Adrenal gland (tissue), 12 donors: ENCODE measurements around the gene NNT. TPM values are rescaled to one million over a fixed set of nuclear protein-coding genes. Genes with fewer than 3 reads are reported as not detected.

ENCODE experiments used
- DNase-seq, 7 donors: peaks; one replicate each; pipeline ENCODE4 v3.0.0-alpha.2; 2019 to 2020
- H3K27ac ChIP-seq, 5 donors: fragments of 200-600 bp; sonication (generic) in 4 of 5; 1 replicate in 3 of 5; 2 replicates in 2 of 5; pipeline versions ENCODE4 v1.5.1 to v1.8.0; 2016 to 2020; ENCODE audit warnings: mild to moderate bottlenecking in 1 of 5
- H3K27me3 ChIP-seq: fragments of 200-600 bp; 2 replicates; pipeline ENCODE4 v1.8.0; 2021
- H3K36me3 ChIP-seq, 2 donors: fragments of 200-600 bp; replicated peaks in 1 of 2; 1 replicate in 1 of 2; 2 replicates in 1 of 2; pipeline versions ENCODE4 v1.5.1 to v1.8.0; 2018 to 2022
- H3K4me1 ChIP-seq, 2 donors: fragments of 200-600 bp; replicated peaks in 1 of 2; 1 replicate in 1 of 2; 2 replicates in 1 of 2; pipeline versions ENCODE4 v1.5.1 to v1.8.0; 2018 to 2021
- H3K4me3 ChIP-seq, 4 donors: fragments of 200-600 bp; sonication (generic) in 3 of 4; one replicate each; pipeline ENCODE4 v1.5.1; 2016 to 2018
- H3K9me3 ChIP-seq, 3 donors: fragments of 200-600 bp; sonication (generic) in 1 of 3; replicated peaks in 1 of 3; 1 replicate in 2 of 3; 2 replicates in 1 of 3; pipeline versions ENCODE4 v1.5.1 to v1.8.0; 2016 to 2021
- CTCF ChIP-seq, 6 experiments: fragments of 450-650 bp in 4 of 6; fragments of 200-600 bp in 2 of 6; sonication (generic) in 1 of 6; IDR thresholded peaks; 1 replicate in 5 of 6; 2 replicates in 1 of 6; pipeline versions ENCODE4 v1.5.1 to v1.8.0; 2016 to 2021; ENCODE audit warnings: antibody characterized with exemption in 6 of 6, mild to moderate bottlenecking in 2 of 6, moderate library complexity in 1 of 6
- POLR2A ChIP-seq, 2 donors: fragments of 450-650 bp; IDR thresholded peaks; one replicate each; pipeline ENCODE4 v1.6.1; 2017; ENCODE audit warnings: antibody characterized with exemption in 2 of 2, mild to moderate bottlenecking in 2 of 2, moderate library complexity in 1 of 2
- WGBS, 4 donors: extraction: QIAGEN DNeasy Blood & Tissue Kit in 2 of 4; methylation state at CpG; one replicate each; pipeline versions ENCODE4 v1.1.5 to v1.1.7; 2013 to 2017; 5-methylcytosine and 5-hydroxymethylcytosine counted together
- intact Hi-C, 2 donors: fragments of 100-400 bp; cut with DNase I; formaldehyde crosslinking; loops; one replicate each; pipeline versions ENCODE4 v1.14.1 to v1.15.0; 2022 to 2023
- polyA plus RNA-seq, 3 donors: library from polyadenylated mRNA; stranded (reverse); fragments of 200-250 nt in 2 of 3; fragments of 350-450 nt in 1 of 3; fragmentation: Illumina TruSeq in 1 of 3; extraction: RNeasy Lipid Tissue Mini Kit (QIAGEN cat#74804) in 1 of 3; gene quantifications; one replicate each; pipeline ENCODE4 v1.2.3, GENCODE V29; 2013 to 2014
- total RNA-seq, 9 donors: library from RNA; depleted of rRNA in 4 of 9; stranded (reverse); fragments of >200 nt in 4 of 9; fragments of 120-200 nt in 1 of 9; fragmentation: NEBNext Ultra II Directional in 1 of 9; extraction: Animal tissue kit (Norgen Biotek cat#: 25700) in 1 of 9; gene quantifications; one replicate each; pipeline versions ENCODE4 v1.1.0 to v1.2.4, GENCODE V29; 2013 to 2023
- donor health status: healthy with polysubstance abuse.
- donor health status: Bipolar disorder and iron deficiency.
- donor health status: DM: yes; HTN: yes; CAD: no.
- donor health status: DM: no; HTN: no; CAD: no.
- donor health status: DM: no; HTN: no; CAD: no.
- donor health status: DM: yes; HTN: yes; CAD: no.

NNT gene
- total and polyA plus RNA-seq, 12 donors = 6.9 to 104 (median 59.1) TPM

- 93 to 100% (median 96%) methylated on average over 1 of the region's 1 CpG for WGBS, 4 donors
- H3K4me1 ChIP-seq = no peaks in the 10 kb centered on the region
- intact Hi-C loops = no loop called here
- TF ChIP-seq POLR2A (IDR thresholded peaks at IDR 0.05) = no peak
- TF ChIP-seq CTCF (IDR thresholded peaks at IDR 0.05) = no peak
- no peak overlapping the region for H3K4me3 ChIP-seq
- H3K9me3 ChIP-seq = no peaks in the 10 kb centered on the region
- no peak overlapping the region for H3K27ac ChIP-seq
- no peaks in the 10 kb centered on the region for H3K27me3 ChIP-seq
- no peak for DNase-seq
- H3K36me3 ChIP-seq = peaks cover 0 to 24% of the 10 kb centered on the region in 2 donors
Observed at GRCh38 chr5:43609752-43610151, 6.8 kb downstream of the NNT start.

- TF ChIP-seq POLR2A (IDR thresholded peaks at IDR 0.05) = no peak
- no peak for TF ChIP-seq CTCF (IDR thresholded peaks at IDR 0.05)
- no peaks in the 10 kb centered on the region for H3K4me1 ChIP-seq
- peaks cover 0 to 32% of the 10 kb centered on the region in 2 donors for H3K36me3 ChIP-seq
- 93 to 99% (median 98%) methylated on average over 4 of the region's 4 CpGs for WGBS, 4 donors
- no peak overlapping the region for H3K27ac ChIP-seq
- H3K9me3 ChIP-seq = no peaks in the 10 kb centered on the region
- no peaks in the 10 kb centered on the region for H3K27me3 ChIP-seq
- no peak overlapping the region for H3K4me3 ChIP-seq
- intact Hi-C loops = no loop called here
- DNase-seq = no peak
Observed at GRCh38 chr5:43613370-43613769, 10.4 kb downstream of the NNT start.

- Histone ChIP-seq H3K27me3 (no peaks in the 10 kb centered on the region), H3K36me3 (peaks cover 0 to 18% of the 10 kb centered on the region in 2 donors), H3K9me3 (no peaks in the 10 kb centered on the region), H3K4me3 (no peak overlapping the region), H3K4me1 (no peaks in the 10 kb centered on the region), H3K27ac (no peak overlapping the region)
- TF ChIP-seq POLR2A (IDR thresholded peaks at IDR 0.05) (no peak), CTCF (IDR thresholded peaks at IDR 0.05) (no peak)
- 88 to 95% (median 93%) methylated on average over 5 of the region's 5 CpGs for WGBS, 4 donors
- no peak for DNase-seq
- intact Hi-C loops = no loop called here
Observed at GRCh38 chr5:43615445-43616184, 12.6 kb downstream of the NNT start.

- Histone ChIP-seq H3K4me3 (no peak overlapping the region), H3K4me1 (no peaks in the 10 kb centered on the region), H3K9me3 (no peaks in the 10 kb centered on the region), H3K36me3 (peaks cover 0 to 18% of the 10 kb centered on the region in 2 donors), H3K27ac (no peak overlapping the region), H3K27me3 (no peaks in the 10 kb centered on the region)
- intact Hi-C loops = no loop called here
- no peak for DNase-seq
- TF ChIP-seq POLR2A (IDR thresholded peaks at IDR 0.05) = no peak
- TF ChIP-seq CTCF (IDR thresholded peaks at IDR 0.05) = no peak
- 64 to 100% (median 97%) methylated on average over 1 of the region's 1 CpG for WGBS, 4 donors
Observed at GRCh38 chr5:43616535-43616934, 13.6 kb downstream of the NNT start.
